Neutrophil (primary cell): Measurements from ENCODE around the gene ATP1A2.
"Not testable (repeated sequence)": the region's sequence is repeated elsewhere in the genome, so short reads cannot be mapped to it uniquely, and the experiment has no call there.

Experiments used
- H3K27ac ChIP-seq: fragments of 200-600 bp; sonication (generic); 2 replicates; pipeline ENCODE4 v1.5.1; 2016; ENCODE audit warnings: mild to moderate bottlenecking, moderate library complexity
- H3K27me3 ChIP-seq: fragments of 200-600 bp; sonication (generic); 2 replicates; pipeline ENCODE4 v1.6.0; 2016; ENCODE audit warnings: mild to moderate bottlenecking
- H3K36me3 ChIP-seq: fragments of 200-600 bp; sonication (generic); 2 replicates; pipeline ENCODE4 v1.5.1; 2017
- H3K4me1 ChIP-seq, 2 experiments: fragments of 200-600 bp in 1 of 2; sonication (generic) in 1 of 2; 1 replicate in 1 of 2; 2 replicates in 1 of 2; pipeline versions ENCODE4 v1.5.1 to v1.6.1; 2013 to 2016; ENCODE audit warnings: low read depth in 1 of 2, low read length in 1 of 2, mild to moderate bottlenecking in 1 of 2, moderate library complexity in 1 of 2; ENCODE audit not compliant: control insufficient read depth in 1 of 2, insufficient read depth in 1 of 2
- H3K4me3 ChIP-seq, 2 experiments: fragments of 200-600 bp in 1 of 2; sonication (generic) in 1 of 2; 1 replicate in 1 of 2; 2 replicates in 1 of 2; pipeline ENCODE4 v1.5.1; 2013 to 2016; ENCODE audit warnings: low read depth in 1 of 2, low read length in 1 of 2, mild to moderate bottlenecking in 1 of 2, moderate library complexity in 1 of 2
- H3K9me3 ChIP-seq: fragments of 200-600 bp; sonication (generic); 2 replicates; pipeline ENCODE4 v1.5.1; 2016
- CTCF ChIP-seq: fragments of 200-600 bp; sonication (generic); IDR thresholded peaks from 2 replicates; pipeline ENCODE4 v1.5.1; 2016; ENCODE audit warnings: antibody characterized with exemption

Gene ATP1A2

GRCh38 chr1:160123726-160124125 lies 8.2 kb downstream of the ATP1A2 start:
- no peak for TF ChIP-seq CTCF
- no peaks in the 10 kb centered on the region for H3K4me1 ChIP-seq
- H3K4me3 ChIP-seq, result no peak overlapping the region
- no peaks in the 10 kb centered on the region for H3K9me3 ChIP-seq
- H3K27ac ChIP-seq, result no peak overlapping the region
- H3K27me3 ChIP-seq, result no peaks in the 10 kb centered on the region
- no peaks in the 10 kb centered on the region for H3K36me3 ChIP-seq

GRCh38 chr1:160124705-160125478 lies 9.3 kb downstream of the ATP1A2 start:
- no peak for TF ChIP-seq CTCF
- Histone ChIP-seq H3K9me3 (no peaks in the 10 kb centered on the region), H3K36me3 (no peaks in the 10 kb centered on the region), H3K27ac (no peak overlapping the region), H3K4me3 (no peak overlapping the region), H3K27me3 (no peaks in the 10 kb centered on the region), H3K4me1 (no peaks in the 10 kb centered on the region)

- Histone ChIP-seq H3K27ac (no peak overlapping the region), H3K9me3 (no peaks in the 10 kb centered on the region), H3K36me3 (no peaks in the 10 kb centered on the region), H3K4me1 (no peaks in the 10 kb centered on the region), H3K4me3 (no peak overlapping the region), H3K27me3 (no peaks in the 10 kb centered on the region)
- no peak for TF ChIP-seq CTCF
Measured at GRCh38 chr1:160125746-160126145, 10.2 kb downstream of the ATP1A2 start.

GRCh38 chr1:160126342-160126741 lies 10.8 kb downstream of the ATP1A2 start:
- H3K36me3 ChIP-seq, H3K4me1 ChIP-seq, H3K9me3 ChIP-seq, H3K27me3 ChIP-seq, H3K27ac ChIP-seq, H3K4me3 ChIP-seq: not testable (repeated sequence)

- no peaks in the 10 kb centered on the region for H3K27me3 ChIP-seq
- H3K4me1 ChIP-seq, result no peaks in the 10 kb centered on the region
- no peaks in the 10 kb centered on the region for H3K36me3 ChIP-seq
- H3K9me3 ChIP-seq, result no peaks in the 10 kb centered on the region
- no peak overlapping the region for H3K4me3 ChIP-seq
- no peak for TF ChIP-seq CTCF
- H3K27ac ChIP-seq, result no peak overlapping the region
Measured at GRCh38 chr1:160127381-160127780, 11.8 kb downstream of the ATP1A2 start.

GRCh38 chr1:160127865-160128523 lies 12.4 kb downstream of the ATP1A2 start:
- no peak for TF ChIP-seq CTCF
- no peaks in the 10 kb centered on the region for H3K9me3 ChIP-seq
- no peak overlapping the region for H3K4me3 ChIP-seq
- H3K36me3 ChIP-seq, result no peaks in the 10 kb centered on the region
- no peaks in the 10 kb centered on the region for H3K4me1 ChIP-seq
- no peaks in the 10 kb centered on the region for H3K27me3 ChIP-seq
- no peak overlapping the region for H3K27ac ChIP-seq
